Right atrium auricular region (tissue), 2 donors: ENCODE measurements around the gene PJA2. TPM values are rescaled to one million over a fixed set of nuclear protein-coding genes. Genes with fewer than 3 reads are reported as not detected.

Experiments
- DNase-seq: peaks from one replicate; pipeline ENCODE4 v3.0.0-alpha.2; 2019; ENCODE audit warnings: low spot score
- H3K27ac ChIP-seq, 2 donors: fragments of 200-600 bp; sonication (generic); 1 replicate in 1 of 2; 2 replicates in 1 of 2; pipeline ENCODE4 v1.5.1; 2016 to 2019
- H3K27me3 ChIP-seq, 2 donors: fragments of 200-600 bp; sonication (generic); one replicate each; pipeline versions ENCODE4 v1.5.1 to v1.6.0; 2017 to 2019
- H3K36me3 ChIP-seq: fragments of 200-600 bp; sonication (generic); one replicate; pipeline ENCODE4 v1.5.1; 2016
- H3K4me1 ChIP-seq, 2 donors: fragments of 200-600 bp; sonication (generic); one replicate each; pipeline versions ENCODE4 v1.5.1 to v1.6.0; 2017 to 2019
- H3K4me3 ChIP-seq, 2 donors: fragments of 200-600 bp; sonication (generic); 1 replicate in 1 of 2; 2 replicates in 1 of 2; pipeline ENCODE4 v1.5.1; 2017 to 2019; ENCODE audit warnings: mild to moderate bottlenecking in 1 of 2, moderate library complexity in 1 of 2
- H3K9me3 ChIP-seq, 2 donors: fragments of 200-600 bp; sonication (generic); one replicate each; pipeline ENCODE4 v1.5.1; 2019
- CTCF ChIP-seq, 2 donors: fragments of 200-600 bp; sonication (generic); IDR thresholded peaks; one replicate each; pipeline ENCODE4 v1.5.1; 2019; ENCODE audit warnings: antibody characterized with exemption in 2 of 2
- total RNA-seq, 2 donors: library from RNA; depleted of rRNA; stranded (reverse); fragments of >200 nt; gene quantifications; one replicate each; pipeline ENCODE4 v1.1.0, GENCODE V29; 2016

The PJA2 gene
- total RNA-seq, 2 donors from 2014 or later = 80.7 to 88.3 TPM

- Histone ChIP-seq H3K27ac (no peak overlapping the region), H3K27me3 (no peaks in the 10 kb centered on the region), H3K9me3 (no peaks in the 10 kb centered on the region), H3K4me1 (no peaks in the 10 kb centered on the region), H3K4me3 (no peak overlapping the region), H3K36me3 (no peaks in the 10 kb centered on the region)
- DNase-seq = no peak
- no peak for TF ChIP-seq CTCF (IDR thresholded peaks at IDR 0.05)
Measured at GRCh38 chr5:109304309-109304708, 105.5 kb downstream of the PJA2 start.

- no peak overlapping the region for H3K4me3 ChIP-seq
- H3K4me1 ChIP-seq = no peaks in the 10 kb centered on the region
- TF ChIP-seq CTCF (IDR thresholded peaks at IDR 0.05) = no peak
- no peak for DNase-seq
- no peaks in the 10 kb centered on the region for H3K27me3 ChIP-seq
- no peaks in the 10 kb centered on the region for H3K36me3 ChIP-seq
- H3K9me3 ChIP-seq = no peaks in the 10 kb centered on the region
- H3K27ac ChIP-seq = no peak overlapping the region
Measured at GRCh38 chr5:109300367-109300766, 109.4 kb downstream of the PJA2 start.

GRCh38 chr5:109299557-109299956, 110.2 kb downstream of the PJA2 start:
- H3K4me1 ChIP-seq = no peaks in the 10 kb centered on the region
- H3K36me3 ChIP-seq = no peaks in the 10 kb centered on the region
- H3K27ac ChIP-seq = no peak overlapping the region
- TF ChIP-seq CTCF (IDR thresholded peaks at IDR 0.05) = no peak
- no peaks in the 10 kb centered on the region for H3K9me3 ChIP-seq
- no peak overlapping the region for H3K4me3 ChIP-seq
- no peak for DNase-seq
- H3K27me3 ChIP-seq = no peaks in the 10 kb centered on the region

- Histone ChIP-seq H3K4me1 (no peaks in the 10 kb centered on the region), H3K27ac (no peak overlapping the region), H3K9me3 (no peaks in the 10 kb centered on the region), H3K27me3 (no peaks in the 10 kb centered on the region), H3K4me3 (no peak overlapping the region), H3K36me3 (no peaks in the 10 kb centered on the region)
- no peak for TF ChIP-seq CTCF (IDR thresholded peaks at IDR 0.05)
- no peak for DNase-seq
Measured at GRCh38 chr5:109298794-109299193, 111.0 kb downstream of the PJA2 start.

GRCh38 chr5:109297900-109298299, 111.9 kb downstream of the PJA2 start:
- H3K9me3 ChIP-seq = no peaks in the 10 kb centered on the region
- no peaks in the 10 kb centered on the region for H3K36me3 ChIP-seq
- no peak overlapping the region for H3K4me3 ChIP-seq
- DNase-seq = no peak
- no peak for TF ChIP-seq CTCF (IDR thresholded peaks at IDR 0.05)
- H3K27ac ChIP-seq = no peak overlapping the region
- H3K4me1 ChIP-seq = no peaks in the 10 kb centered on the region
- no peaks in the 10 kb centered on the region for H3K27me3 ChIP-seq

GRCh38 chr5:109291090-109291489, 118.7 kb downstream of the PJA2 start:
- no peak for DNase-seq
- Histone ChIP-seq H3K4me3 (no peak overlapping the region), H3K27me3 (no peaks in the 10 kb centered on the region), H3K27ac (no peak overlapping the region), H3K4me1 (no peaks in the 10 kb centered on the region), H3K9me3 (peaks cover 0 to 24% of the 10 kb centered on the region in 2 donors), H3K36me3 (no peaks in the 10 kb centered on the region)
- no peak for TF ChIP-seq CTCF (IDR thresholded peaks at IDR 0.05)
